Measurements from ENCODE around the gene IL10RA.

IL10RA gene

GRCh38 chr11:117995472-117995871, 9.3 kb downstream of the IL10RA start:
- no peaks in the 10 kb centered on the region for H3K36me3 ChIP-seq (ENCODE audit: insufficient read depth, low read length)
- no peak overlapping the region for H3K4me3 ChIP-seq (ENCODE audit: low read length)
- 96% methylated on average over 11 of the region's 11 CpGs for WGBS
- H3K9me3 ChIP-seq (ENCODE audit: insufficient read depth, low read depth, low read length) = no peaks in the 10 kb centered on the region
- no peak overlapping the region for H3K9ac ChIP-seq (ENCODE audit: low read depth, low read length)
- H3K27me3 ChIP-seq (ENCODE audit: insufficient read depth, low read length) = no peaks in the 10 kb centered on the region
- no peaks in the 10 kb centered on the region for H3K4me1 ChIP-seq (ENCODE audit: insufficient read depth, low read length)
- H3K27ac ChIP-seq (ENCODE audit: low read depth, low read length) = no peak overlapping the region

- no peak overlapping the region for H3K27ac ChIP-seq (ENCODE audit: low read depth, low read length)
- 93% methylated on average over 4 of the region's 4 CpGs for WGBS
- H3K4me3 ChIP-seq (ENCODE audit: low read length) = no peak overlapping the region
- H3K36me3 ChIP-seq (ENCODE audit: insufficient read depth, low read length) = no peaks in the 10 kb centered on the region
- no peaks in the 10 kb centered on the region for H3K27me3 ChIP-seq (ENCODE audit: insufficient read depth, low read length)
- no peaks in the 10 kb centered on the region for H3K4me1 ChIP-seq (ENCODE audit: insufficient read depth, low read length)
- no peak overlapping the region for H3K9ac ChIP-seq (ENCODE audit: low read depth, low read length)
- H3K9me3 ChIP-seq (ENCODE audit: insufficient read depth, low read depth, low read length) = no peaks in the 10 kb centered on the region
These were observed 9.9 kb downstream of the IL10RA start for GRCh38 chr11:117996058-117996457.

- 97% methylated on average over 2 of the region's 2 CpGs for WGBS
- no peak overlapping the region for H3K27ac ChIP-seq (ENCODE audit: low read depth, low read length)
These were observed 11.2 kb downstream of the IL10RA start for GRCh38 chr11:117997406-117997805.

GRCh38 chr11:117997823-117998579, 11.8 kb downstream of the IL10RA start:
- H3K4me3 ChIP-seq (ENCODE audit: low read length) = no peak overlapping the region
- H3K27me3 ChIP-seq (ENCODE audit: insufficient read depth, low read length) = no peaks in the 10 kb centered on the region
- no peak overlapping the region for H3K9ac ChIP-seq (ENCODE audit: low read depth, low read length)
- peaks cover 11% of the 10 kb centered on the region; the same call in 1 of the 2 replicates for H3K4me1 ChIP-seq (ENCODE audit: insufficient read depth, low read length)
- H3K27ac ChIP-seq (ENCODE audit: low read depth, low read length) = no peak overlapping the region
- H3K9me3 ChIP-seq (ENCODE audit: insufficient read depth, low read depth, low read length) = no peaks in the 10 kb centered on the region
- 96% methylated on average over 9 of the region's 9 CpGs for WGBS
- H3K36me3 ChIP-seq (ENCODE audit: insufficient read depth, low read length) = no peaks in the 10 kb centered on the region

More at GRCh38 chr11:117997406-117997805, 11.2 kb downstream of the IL10RA start:
- no peaks in the 10 kb centered on the region for H3K9me3 ChIP-seq (ENCODE audit: insufficient read depth, low read depth, low read length)
- H3K27me3 ChIP-seq (ENCODE audit: insufficient read depth, low read length) = no peaks in the 10 kb centered on the region
- no peak overlapping the region for H3K4me3 ChIP-seq (ENCODE audit: low read length)
- H3K36me3 ChIP-seq (ENCODE audit: insufficient read depth, low read length) = no peaks in the 10 kb centered on the region
- no peak overlapping the region for H3K9ac ChIP-seq (ENCODE audit: low read depth, low read length)
- H3K4me1 ChIP-seq (ENCODE audit: insufficient read depth, low read length) = peaks cover 8% of the 10 kb centered on the region; the same call in 1 of the 2 replicates

- WGBS = 94% methylated on average over 10 of the region's 10 CpGs
- no peaks in the 10 kb centered on the region for H3K9me3 ChIP-seq (ENCODE audit: insufficient read depth, low read depth, low read length)
- no peak overlapping the region for H3K9ac ChIP-seq (ENCODE audit: low read depth, low read length)
- H3K4me1 ChIP-seq (ENCODE audit: insufficient read depth, low read length) = peaks cover 11% of the 10 kb centered on the region; the same call in 1 of the 2 replicates
- H3K27me3 ChIP-seq (ENCODE audit: insufficient read depth, low read length) = no peaks in the 10 kb centered on the region
- no peaks in the 10 kb centered on the region for H3K36me3 ChIP-seq (ENCODE audit: insufficient read depth, low read length)
- H3K4me3 ChIP-seq (ENCODE audit: low read length) = no peak overlapping the region
- H3K27ac ChIP-seq (ENCODE audit: low read depth, low read length) = no peak overlapping the region
These were observed 12.6 kb downstream of the IL10RA start for GRCh38 chr11:117998664-117999353.

GRCh38 chr11:117999354-117999993, 13.3 kb downstream of the IL10RA start:
- Histone ChIP-seq H3K4me1 (ENCODE audit: insufficient read depth, low read length) (peaks cover 11% of the 10 kb centered on the region; the same call in 1 of the 2 replicates), H3K4me3 (ENCODE audit: low read length) (no peak overlapping the region), H3K27ac (ENCODE audit: low read depth, low read length) (no peak overlapping the region), H3K9me3 (ENCODE audit: insufficient read depth, low read depth, low read length) (no peaks in the 10 kb centered on the region), H3K36me3 (ENCODE audit: insufficient read depth, low read length) (no peaks in the 10 kb centered on the region), H3K27me3 (ENCODE audit: insufficient read depth, low read length) (no peaks in the 10 kb centered on the region), H3K9ac (ENCODE audit: low read depth, low read length) (no peak overlapping the region)
- WGBS = 87% methylated on average over 3 of the region's 3 CpGs

- no peak overlapping the region for H3K27ac ChIP-seq (ENCODE audit: low read depth, low read length)
- no peaks in the 10 kb centered on the region for H3K27me3 ChIP-seq (ENCODE audit: insufficient read depth, low read length)
- peaks cover 11% of the 10 kb centered on the region; the same call in 1 of the 2 replicates for H3K4me1 ChIP-seq (ENCODE audit: insufficient read depth, low read length)
- H3K36me3 ChIP-seq (ENCODE audit: insufficient read depth, low read length) = no peaks in the 10 kb centered on the region
- no peaks in the 10 kb centered on the region for H3K9me3 ChIP-seq (ENCODE audit: insufficient read depth, low read depth, low read length)
- H3K4me3 ChIP-seq (ENCODE audit: low read length) = no peak overlapping the region
- WGBS = 94% methylated on average over 4 of the region's 4 CpGs
- no peak overlapping the region for H3K9ac ChIP-seq (ENCODE audit: low read depth, low read length)
These were observed 14.1 kb downstream of the IL10RA start for GRCh38 chr11:118000067-118000849.

- Histone ChIP-seq H3K36me3 (ENCODE audit: insufficient read depth, low read length) (no peaks in the 10 kb centered on the region), H3K4me1 (ENCODE audit: insufficient read depth, low read length) (peaks cover 11% of the 10 kb centered on the region; the same call in 1 of the 2 replicates), H3K9me3 (ENCODE audit: insufficient read depth, low read depth, low read length) (no peaks in the 10 kb centered on the region), H3K4me3 (ENCODE audit: low read length) (no peak overlapping the region), H3K27ac (ENCODE audit: low read depth, low read length) (no peak overlapping the region), H3K9ac (ENCODE audit: low read depth, low read length) (no peak overlapping the region), H3K27me3 (ENCODE audit: insufficient read depth, low read length) (no peaks in the 10 kb centered on the region)
- 96% methylated on average over 1 of the region's 1 CpG for WGBS
These were observed 14.6 kb downstream of the IL10RA start for GRCh38 chr11:118000850-118001228.

- H3K36me3 ChIP-seq (ENCODE audit: insufficient read depth, low read length) = no peaks in the 10 kb centered on the region
These were observed 15.3 kb downstream of the IL10RA start for GRCh38 chr11:118001494-118001971.

GRCh38 chr11:118002010-118002540, 15.9 kb downstream of the IL10RA start:
- H3K27ac ChIP-seq (ENCODE audit: low read depth, low read length) = peak overlapping the region; percentile 5; the same call in 1 of the 2 replicates
- H3K4me1 ChIP-seq (ENCODE audit: insufficient read depth, low read length) = peaks cover 11% of the 10 kb centered on the region; the same call in 1 of the 2 replicates
- no peak overlapping the region for H3K4me3 ChIP-seq (ENCODE audit: low read length)
- no peaks in the 10 kb centered on the region for H3K9me3 ChIP-seq (ENCODE audit: insufficient read depth, low read depth, low read length)
- no peak overlapping the region for H3K9ac ChIP-seq (ENCODE audit: low read depth, low read length)
- 94% methylated on average over 6 of the region's 6 CpGs for WGBS
- H3K36me3 ChIP-seq (ENCODE audit: insufficient read depth, low read length) = no peaks in the 10 kb centered on the region
- H3K27me3 ChIP-seq (ENCODE audit: insufficient read depth, low read length) = no peaks in the 10 kb centered on the region

More at GRCh38 chr11:118001494-118001971, 15.3 kb downstream of the IL10RA start:
- Histone ChIP-seq H3K9ac (ENCODE audit: low read depth, low read length) (no peak overlapping the region), H3K4me3 (ENCODE audit: low read length) (no peak overlapping the region), H3K27ac (ENCODE audit: low read depth, low read length) (no peak overlapping the region), H3K4me1 (ENCODE audit: insufficient read depth, low read length) (peaks cover 11% of the 10 kb centered on the region; the same call in 1 of the 2 replicates), H3K27me3 (ENCODE audit: insufficient read depth, low read length) (no peaks in the 10 kb centered on the region), H3K9me3 (ENCODE audit: insufficient read depth, low read depth, low read length) (no peaks in the 10 kb centered on the region)
- 93% methylated on average over 5 of the region's 5 CpGs for WGBS
